ENCODE results near the gene AGAP2. TPM values are rescaled to one million over a fixed set of nuclear protein-coding genes. Genes with fewer than 3 reads are reported as not detected.
A peak's percentile ranks its signal among the peaks of the same experiment; 100 is the strongest.

AGAP2 gene
- total and polyA plus RNA-seq, 9 of the 15 experiments (the other 6 are each of a cell fraction or from before 2014, with no cell fraction given), result 0.04 to 0.77 (median 0.28) TPM; not detected in 1

GRCh38 chr12:57693659-57694458 is 44.7 kb downstream of the AGAP2 start, which contains the start of gene OS9 (continued):
- TF ChIP-seq EGR1 (conservative IDR thresholded peaks at IDR 0.05) (peak; percentile 89), ZBTB7A (IDR thresholded peaks at IDR 0.05; ENCODE audit: borderline replicate concordance, control insufficient read depth, low read depth, low read length) (peak; percentile 15; the same call in 1 of the 2 replicates), KLF13 (tag; IDR thresholded peaks at IDR 0.05; ENCODE audit: borderline replicate concordance, low read depth) (peak; percentile 96; the same call in 1 of the 2 replicates)

- Histone ChIP-seq H3K4me3 (peak overlapping the region; percentile 8; the same call in 1 of the 2 replicates), H3K4me2 (ENCODE audit: insufficient read depth, low read length) (peak overlapping the region; percentile 74), H3K9me3 (replicated peaks; ENCODE audit: control insufficient read depth, insufficient read depth, low read depth, low read length) (no peaks in the 10 kb centered on the region), H3K9me1 (ENCODE audit: control insufficient read depth, insufficient read depth, low read length) (no peaks in the 10 kb centered on the region), H3K9ac (ENCODE audit: insufficient read depth in 1 of 2, low read depth in 2 of 2, low read length in 2 of 2) (peak overlapping the region; percentile 13 to 31; a peak in 1 of 4 replicates), H3K4me1 (replicated peaks in 1 of 2; ENCODE audit: control insufficient read depth in 2 of 2, insufficient read depth in 2 of 2, low read length in 2 of 2) (peaks cover 4 to 10% of the 10 kb centered on the region in 2 experiments; a peak in 3 of 5 replicates), H4K20me1 (replicated peaks; ENCODE audit: control insufficient read depth, insufficient read depth, low read length) (no peaks in the 10 kb centered on the region), H3K79me2 (ENCODE audit: control insufficient read depth, insufficient read depth, low read length) (peaks cover 12% of the 10 kb centered on the region), H3K27me3 (ENCODE audit: control insufficient read depth in 2 of 2, insufficient read depth in 2 of 2, low read length in 2 of 2) (no peaks in the 10 kb centered on the region), H3K27ac (ENCODE audit: extremely low read depth, low read depth, low read length) (no peak overlapping the region), H2AFZ (ENCODE audit: low read depth, low read length) (peak overlapping the region; percentile 94), H3K36me3 (ENCODE audit: control insufficient read depth, insufficient read depth, low read length) (peaks cover 25% of the 10 kb centered on the region)
- POLR2A ChIA-PET, result interaction anchor here (0.6 to 1.7 kb wide), 6 partner anchors 25 to 174 kb away, joined by 3 to 8 read pairs (median 3); partner anchors contain the start of gene DDIT3
- DNase-seq (ENCODE audit: extremely low read depth in 1 of 4, low spot score in 3 of 4) (no peak), FAIRE-seq (no peak), ATAC-seq (no peak)
- intact Hi-C loops (cut with micrococcal nuclease) (loop anchor here (2.0 to 5.0 kb wide), 3 partner anchors 110 to 236 kb away; partner anchors contain the start of genes DDIT3, GLI1 and INHBE), in situ Hi-C loops (cut with MboI) (loop anchor here (5.0 kb wide), 1 partner anchor 66 kb away; no protein-coding TSS in a partner anchor)
- WGBS (ENCODE audit: insufficient coverage, low coverage, missing lambda C conversion rate), result 42% methylated on average over 10 of the region's 10 CpGs
- CTCF ChIA-PET (ENCODE audit: low intra/inter-chr PET ratio), result interaction anchor here (0.9 to 1.0 kb wide), 2 partner anchors 62 to 102 kb away, joined by 3 read pairs; no protein-coding TSS in a partner anchor
- BruUV-seq (replicated peaks), result no TSS peak
- TF ChIP-seq NR2C2 (CRISPR knock-in tag; IDR thresholded peaks at IDR 0.05) (no peak; the same call in 1 of the 2 replicates), NR2C2 (tag; IDR thresholded peaks at IDR 0.05) (0 out of 2 replicates have a peak, but pooled peaks have one; percentile 26), ZNF780A (CRISPR knock-in tag; IDR thresholded peaks at IDR 0.05) (no peak), GTF2E2 (tag; IDR thresholded peaks at IDR 0.05) (peak; percentile 52; the same call in 1 of the 2 replicates), SMAD3 (CRISPR knock-in tag; conservative IDR thresholded peaks at IDR 0.05) (0 out of 2 replicates have a peak, but pooled peaks have one; percentile 17), IFI16 (CRISPR knock-in tag; IDR thresholded peaks at IDR 0.05) (no peak), NFIC (IDR thresholded peaks at IDR 0.05) (no peak)
- TF ChIP-seq, protein P1, sequence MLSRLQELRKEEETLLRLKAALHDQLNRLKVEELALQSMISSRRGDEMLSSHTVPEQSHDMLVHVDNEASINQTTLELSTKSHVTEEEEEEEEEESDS (CRISPR knock-in tag; IDR thresholded peaks at IDR 0.05), result no peak
- TF ChIP-seq, protein P2, sequence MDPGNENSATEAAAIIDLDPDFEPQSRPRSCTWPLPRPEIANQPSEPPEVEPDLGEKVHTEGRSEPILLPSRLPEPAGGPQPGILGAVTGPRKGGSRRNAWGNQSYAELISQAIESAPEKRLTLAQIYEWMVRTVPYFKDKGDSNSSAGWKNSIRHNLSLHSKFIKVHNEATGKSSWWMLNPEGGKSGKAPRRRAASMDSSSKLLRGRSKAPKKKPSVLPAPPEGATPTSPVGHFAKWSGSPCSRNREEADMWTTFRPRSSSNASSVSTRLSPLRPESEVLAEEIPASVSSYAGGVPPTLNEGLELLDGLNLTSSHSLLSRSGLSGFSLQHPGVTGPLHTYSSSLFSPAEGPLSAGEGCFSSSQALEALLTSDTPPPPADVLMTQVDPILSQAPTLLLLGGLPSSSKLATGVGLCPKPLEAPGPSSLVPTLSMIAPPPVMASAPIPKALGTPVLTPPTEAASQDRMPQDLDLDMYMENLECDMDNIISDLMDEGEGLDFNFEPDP (CRISPR knock-in tag; IDR thresholded peaks at IDR 0.05), result no peak
Observed at GRCh38 chr12:57693317-57693658, 45.3 kb downstream of the AGAP2 start.
